Measurements from ENCODE around the gene PDIA3.
"Not testable (repeated sequence)": the region's sequence is repeated elsewhere in the genome, so short reads cannot be mapped to it uniquely, and the experiment has no call there.

The PDIA3 gene

GRCh38 chr15:43746245-43746902 lies at the start of gene PDIA3:
PDIA3 (plus strand) TSS chr15:43746438; CDS start chr15:43746540, 102 bp downstream.
- Mint-ChIP-seq H3K4me1 (peaks cover 43% of the 10 kb centered on the region), H3K27ac (peak within 1 kb of the TSS; percentile 97)
- peak; percentile 87 to 88 for DNase-seq

GRCh38 chr15:43702174-43702573 lies 44.1 kb upstream of the PDIA3 start:
- ATAC-seq, result no peak
- peaks cover 17% of the 10 kb centered on the region for H3K27me3 Mint-ChIP-seq
- DNase-seq, result no peak
- H3K27ac Mint-ChIP-seq, result no peak overlapping the region
- no peak overlapping the region for H3K4me3 Mint-ChIP-seq
- no peaks in the 10 kb centered on the region for H3K4me1 Mint-ChIP-seq
- H3K9me3 Mint-ChIP-seq, result no peaks in the 10 kb centered on the region

More at GRCh38 chr15:43746245-43746902, at the start of gene PDIA3:
- peak; percentile 87 for ATAC-seq
- H3K4me3 Mint-ChIP-seq, result peak within 1 kb of the TSS; percentile 92 to 93
- H3K27me3 Mint-ChIP-seq, H3K9me3 Mint-ChIP-seq: not testable (repeated sequence)

- H3K9me3 Mint-ChIP-seq, result no peaks in the 10 kb centered on the region
- no peak for DNase-seq
- peaks cover 12% of the 10 kb centered on the region for H3K27me3 Mint-ChIP-seq
- no peak overlapping the region for H3K4me3 Mint-ChIP-seq
- no peak overlapping the region for H3K27ac Mint-ChIP-seq
- ATAC-seq, result no peak
- no peaks in the 10 kb centered on the region for H3K4me1 Mint-ChIP-seq
Observed at GRCh38 chr15:43702701-43703424, 43.4 kb upstream of the PDIA3 start.

DNA sequence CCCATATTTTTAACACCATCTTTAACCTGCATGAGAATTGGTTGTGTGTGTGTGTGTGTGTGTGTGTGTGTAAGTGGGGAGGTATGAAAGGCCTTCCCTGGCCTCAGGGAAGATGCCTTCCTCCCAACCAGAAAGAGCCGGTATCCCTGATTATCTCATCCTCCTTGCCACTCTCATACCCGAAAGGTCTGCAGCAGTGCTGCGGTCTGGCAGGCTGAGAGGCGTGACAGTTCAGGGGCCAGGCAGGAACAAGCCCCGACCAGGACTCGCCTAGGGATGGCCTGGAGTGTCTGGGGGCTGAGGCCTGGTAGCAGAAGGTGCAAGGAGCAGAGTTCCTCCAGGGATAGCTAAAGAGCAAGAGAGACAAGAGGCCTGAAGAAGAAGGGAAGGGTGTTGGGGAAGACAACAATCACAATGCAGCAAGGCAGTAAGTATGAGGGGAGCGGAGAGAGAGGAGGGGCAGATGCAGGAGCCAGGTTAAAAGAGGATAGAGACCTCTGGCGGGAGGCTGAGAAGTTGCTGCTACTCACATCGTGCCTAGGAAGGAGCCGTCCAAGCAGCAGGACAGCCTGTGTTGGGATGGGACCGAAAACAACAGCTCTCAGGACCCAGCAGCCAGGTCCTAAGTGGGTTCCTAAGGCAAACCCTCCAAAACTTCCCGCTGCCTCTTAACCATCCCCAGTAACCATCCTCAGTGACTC lies 35.7 kb upstream of the PDIA3 start:
- ATAC-seq, H3K4me3 Mint-ChIP-seq, H3K4me1 Mint-ChIP-seq, H3K27me3 Mint-ChIP-seq, DNase-seq, H3K27ac Mint-ChIP-seq, H3K9me3 Mint-ChIP-seq: not testable (repeated sequence)

- H3K27ac Mint-ChIP-seq, result no peak overlapping the region
- ATAC-seq (no peak), DNase-seq (no peak)
- peaks cover 7% of the 10 kb centered on the region for H3K27me3 Mint-ChIP-seq
- no peak overlapping the region for H3K4me3 Mint-ChIP-seq
- H3K9me3 Mint-ChIP-seq, result no peaks in the 10 kb centered on the region
- no peaks in the 10 kb centered on the region for H3K4me1 Mint-ChIP-seq
Observed at GRCh38 chr15:43723151-43723550, 23.1 kb upstream of the PDIA3 start.

DNA sequence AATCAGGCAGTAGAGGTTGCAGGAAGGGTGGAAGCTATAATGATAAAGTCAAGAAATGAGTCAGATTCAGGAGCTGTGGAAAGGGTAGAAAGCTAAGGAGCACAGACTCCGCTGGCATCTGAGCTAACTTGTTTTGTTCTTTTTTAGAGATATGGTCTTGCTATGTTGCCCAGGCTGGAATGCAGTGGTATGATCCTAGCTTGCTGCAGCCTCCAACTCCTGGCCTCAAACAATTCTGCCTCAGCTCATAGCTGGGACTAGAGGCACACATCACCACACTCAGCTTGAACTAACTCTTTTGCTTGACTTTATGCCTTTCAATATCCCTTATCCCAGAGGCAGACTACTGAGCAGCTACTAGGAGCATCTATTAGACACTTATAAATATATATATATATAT lies 19.9 kb upstream of the PDIA3 start:
- not testable (repeated sequence) for H3K27ac Mint-ChIP-seq, H3K4me3 Mint-ChIP-seq, H3K27me3 Mint-ChIP-seq, H3K9me3 Mint-ChIP-seq, ATAC-seq, DNase-seq, H3K4me1 Mint-ChIP-seq

- H3K9me3 Mint-ChIP-seq, ATAC-seq, H3K27me3 Mint-ChIP-seq, H3K27ac Mint-ChIP-seq, DNase-seq, H3K4me3 Mint-ChIP-seq, H3K4me1 Mint-ChIP-seq: not testable (repeated sequence)
Observed at GRCh38 chr15:43728053-43728725, 18.0 kb upstream of the PDIA3 start.

DNA sequence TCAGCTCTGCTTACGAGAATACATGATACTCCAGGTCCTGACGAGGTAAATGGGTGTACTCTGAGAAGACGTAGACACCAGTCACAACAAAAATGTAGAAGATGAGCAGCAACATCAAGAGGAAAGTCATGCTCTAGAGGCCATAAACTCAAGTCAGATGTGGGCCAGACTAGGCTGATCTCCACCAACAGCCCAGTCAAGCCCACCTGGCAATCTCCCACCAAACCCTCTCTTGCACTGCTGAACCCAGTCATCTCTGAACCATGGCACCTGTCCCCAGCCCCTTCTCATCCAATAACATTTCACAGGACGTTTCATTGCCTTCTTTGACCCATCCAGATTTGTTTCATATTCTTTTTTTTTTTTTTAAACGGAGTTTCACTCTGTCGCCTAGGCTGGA lies 10.8 kb upstream of the PDIA3 start:
- DNase-seq (no peak), ATAC-seq (no peak)
- no peaks in the 10 kb centered on the region for H3K27me3 Mint-ChIP-seq
- peaks cover 10% of the 10 kb centered on the region for H3K4me1 Mint-ChIP-seq
- H3K4me3 Mint-ChIP-seq, result no peak overlapping the region
- peaks cover 0 to 4% of the 10 kb centered on the region in 2 donors for H3K9me3 Mint-ChIP-seq
- no peak overlapping the region for H3K27ac Mint-ChIP-seq

DNA sequence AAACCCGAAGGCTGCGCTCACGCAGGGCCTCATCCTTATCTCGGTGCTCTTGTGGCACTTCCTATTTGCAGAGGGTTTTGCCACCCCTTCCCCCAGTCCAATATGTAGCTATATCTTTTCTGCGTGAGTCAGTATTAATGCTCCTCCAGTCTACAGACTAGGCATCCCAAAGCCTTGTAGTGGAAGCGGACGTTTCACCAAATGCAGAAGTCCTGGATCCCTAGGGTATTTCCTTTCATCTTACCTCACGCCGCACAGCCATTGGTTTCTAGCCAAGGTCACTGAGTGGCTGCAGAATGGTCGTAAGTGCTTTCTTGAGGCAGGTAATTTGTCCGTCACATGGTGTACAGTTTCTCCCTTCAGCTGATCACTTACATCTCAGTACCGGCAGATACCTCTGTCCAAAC lies 668 bp downstream of the PDIA3 start:
- not testable (repeated sequence) for H3K9me3 Mint-ChIP-seq, DNase-seq, H3K27me3 Mint-ChIP-seq
- Mint-ChIP-seq H3K27ac (peak overlapping the region; percentile 96 to 97), H3K4me1 (peaks cover 47% of the 10 kb centered on the region), H3K4me3 (peak overlapping the region; percentile 92 to 93)
- ATAC-seq, result peak; percentile 50

- H3K9me3 Mint-ChIP-seq, result no peaks in the 10 kb centered on the region
- no peaks in the 10 kb centered on the region for H3K27me3 Mint-ChIP-seq
- DNase-seq, result no peak
- H3K4me1 Mint-ChIP-seq, result peaks cover 57% of the 10 kb centered on the region
- peak overlapping the region in 1 of 2 donors; percentile 69 for H3K27ac Mint-ChIP-seq
- no peak for ATAC-seq
- peak overlapping the region; percentile 92 to 93 for H3K4me3 Mint-ChIP-seq
Observed at GRCh38 chr15:43748376-43748775, 2.1 kb downstream of the PDIA3 start.

DNA sequence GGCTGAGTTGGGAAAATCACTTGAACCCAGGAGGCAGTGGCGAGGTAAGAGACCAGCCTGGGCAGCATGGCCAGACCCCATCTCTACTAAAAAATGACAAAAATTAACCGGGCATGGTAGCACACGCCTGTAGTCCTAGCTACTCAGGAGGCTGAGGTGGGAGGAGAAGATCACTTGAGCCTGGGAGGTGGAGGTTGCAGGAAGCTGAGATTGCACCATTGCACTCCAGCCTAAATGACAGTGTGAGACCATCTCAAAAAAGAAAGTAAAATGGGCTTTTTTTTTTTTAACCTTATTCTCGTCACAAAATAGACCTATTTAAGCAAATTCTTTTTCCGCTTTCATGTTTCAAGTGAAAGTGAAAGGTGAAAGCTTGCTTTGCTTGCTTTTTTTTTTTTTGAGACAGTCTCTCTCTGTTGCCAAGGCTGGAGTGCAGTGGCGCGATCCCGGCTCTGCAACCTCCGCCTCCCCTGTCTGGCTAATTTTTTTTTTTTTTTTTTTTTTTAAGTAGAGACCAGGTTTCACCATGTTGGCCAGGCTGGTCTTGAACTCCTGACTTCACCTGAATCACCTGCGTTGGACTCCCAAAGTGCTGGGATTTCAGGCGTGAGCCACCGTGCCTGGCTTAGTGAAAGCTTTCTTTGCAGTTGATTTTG lies 3.6 kb downstream of the PDIA3 start:
- ATAC-seq, result peak; percentile 64
- Mint-ChIP-seq H3K4me1 (peaks cover 57% of the 10 kb centered on the region), H3K27me3 (no peaks in the 10 kb centered on the region), H3K9me3 (no peaks in the 10 kb centered on the region), H3K4me3 (peak overlapping the region; percentile 76 to 82), H3K27ac (peak overlapping the region in 1 of 2 donors; percentile 67)
- peak; percentile 33 to 65 for DNase-seq

- Mint-ChIP-seq H3K4me3 (peak overlapping the region in 1 of 2 donors; percentile 9), H3K9me3 (no peaks in the 10 kb centered on the region), H3K27ac (peak overlapping the region in 1 of 2 donors; percentile 1), H3K27me3 (no peaks in the 10 kb centered on the region), H3K4me1 (peaks cover 51% of the 10 kb centered on the region)
- ATAC-seq (no peak), DNase-seq (no peak)
Observed at GRCh38 chr15:43751885-43752284, 5.6 kb downstream of the PDIA3 start.

DNA sequence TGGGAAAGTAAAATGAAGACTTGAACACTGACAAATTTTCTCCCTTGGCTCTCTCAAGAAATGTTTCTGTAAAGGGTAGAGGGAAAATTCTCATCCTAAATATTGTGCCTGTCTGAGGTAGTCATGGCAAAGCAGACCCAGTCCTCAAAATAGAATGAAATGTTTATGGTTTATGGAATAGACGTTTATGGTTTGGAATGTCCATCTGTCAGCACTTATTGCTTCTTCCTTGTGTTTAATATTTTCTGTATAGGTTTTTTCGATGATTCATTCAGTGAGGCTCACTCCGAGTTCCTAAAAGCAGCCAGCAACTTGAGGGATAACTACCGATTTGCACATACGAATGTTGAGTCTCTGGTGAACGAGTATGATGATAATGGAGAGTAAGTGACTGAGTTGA lies 16.6 kb downstream of the PDIA3 start:
- ATAC-seq (no peak), DNase-seq (no peak)
- no peaks in the 10 kb centered on the region for H3K9me3 Mint-ChIP-seq
- H3K27ac Mint-ChIP-seq, result no peak overlapping the region
- H3K27me3 Mint-ChIP-seq, result no peaks in the 10 kb centered on the region
- H3K4me1 Mint-ChIP-seq, result no peaks in the 10 kb centered on the region
- H3K4me3 Mint-ChIP-seq, result no peak overlapping the region

- Mint-ChIP-seq H3K4me1 (no peaks in the 10 kb centered on the region), H3K27ac (peak overlapping the region in 1 of 2 donors; percentile 53), H3K27me3 (no peaks in the 10 kb centered on the region), H3K9me3 (no peaks in the 10 kb centered on the region), H3K4me3 (no peak overlapping the region)
- no peak for DNase-seq
- no peak for ATAC-seq
Observed at GRCh38 chr15:43763819-43764446, 17.7 kb downstream of the PDIA3 start.

Measured in stimulated activated naive CD8-positive, alpha-beta T cell treated with anti-CD3 and anti-CD28 coated beads, Interleukin-15, amount 100 ng/mL, for 72 hours (primary cell).